Urinary bladder (tissue), 4 donors: ENCODE data around the gene RFX1. TPM values are rescaled to one million over a fixed set of nuclear protein-coding genes. Genes with fewer than 3 reads are reported as not detected.

Experiments
- DNase-seq: peaks from one replicate; pipeline ENCODE4 v3.0.0-alpha.2; 2015; ENCODE audit errors: extremely low spot score
- H3K27ac ChIP-seq: one replicate; pipeline ENCODE4 v1.5.1; 2013; ENCODE audit warnings: low read depth, mild to moderate bottlenecking, moderate library complexity
- H3K36me3 ChIP-seq: one replicate; pipeline ENCODE4 v1.6.1; 2013; ENCODE audit warnings: mild to moderate bottlenecking, moderate library complexity; ENCODE audit not compliant: insufficient read depth
- H3K4me1 ChIP-seq: one replicate; pipeline ENCODE4 v1.6.1; 2013; ENCODE audit warnings: mild to moderate bottlenecking, moderate library complexity; ENCODE audit not compliant: insufficient read depth
- H3K4me3 ChIP-seq: one replicate; pipeline ENCODE4 v1.5.1; 2013; ENCODE audit warnings: low read depth, low read length
- WGBS: extraction: QIAGEN DNeasy Blood & Tissue Kit; methylation state at CpG from one replicate; pipeline ENCODE4 v1.1.7; 2013; 5-methylcytosine and 5-hydroxymethylcytosine counted together
- polyA plus RNA-seq: library from polyadenylated mRNA; stranded (reverse); fragments of 200-250 nt; gene quantifications from one replicate; pipeline ENCODE4 v1.2.3, GENCODE V29; 2013
- total RNA-seq: library from RNA; depleted of rRNA; stranded (reverse); fragments of >200 nt; gene quantifications from one replicate; pipeline ENCODE4 v1.2.3, GENCODE V29; 2014
- donor health status: healthy with polysubstance abuse.
- donor health status: healthy.

RFX1 gene
- total and polyA plus RNA-seq, 2 donors, result 2.9 to 8.1 TPM

DNA sequence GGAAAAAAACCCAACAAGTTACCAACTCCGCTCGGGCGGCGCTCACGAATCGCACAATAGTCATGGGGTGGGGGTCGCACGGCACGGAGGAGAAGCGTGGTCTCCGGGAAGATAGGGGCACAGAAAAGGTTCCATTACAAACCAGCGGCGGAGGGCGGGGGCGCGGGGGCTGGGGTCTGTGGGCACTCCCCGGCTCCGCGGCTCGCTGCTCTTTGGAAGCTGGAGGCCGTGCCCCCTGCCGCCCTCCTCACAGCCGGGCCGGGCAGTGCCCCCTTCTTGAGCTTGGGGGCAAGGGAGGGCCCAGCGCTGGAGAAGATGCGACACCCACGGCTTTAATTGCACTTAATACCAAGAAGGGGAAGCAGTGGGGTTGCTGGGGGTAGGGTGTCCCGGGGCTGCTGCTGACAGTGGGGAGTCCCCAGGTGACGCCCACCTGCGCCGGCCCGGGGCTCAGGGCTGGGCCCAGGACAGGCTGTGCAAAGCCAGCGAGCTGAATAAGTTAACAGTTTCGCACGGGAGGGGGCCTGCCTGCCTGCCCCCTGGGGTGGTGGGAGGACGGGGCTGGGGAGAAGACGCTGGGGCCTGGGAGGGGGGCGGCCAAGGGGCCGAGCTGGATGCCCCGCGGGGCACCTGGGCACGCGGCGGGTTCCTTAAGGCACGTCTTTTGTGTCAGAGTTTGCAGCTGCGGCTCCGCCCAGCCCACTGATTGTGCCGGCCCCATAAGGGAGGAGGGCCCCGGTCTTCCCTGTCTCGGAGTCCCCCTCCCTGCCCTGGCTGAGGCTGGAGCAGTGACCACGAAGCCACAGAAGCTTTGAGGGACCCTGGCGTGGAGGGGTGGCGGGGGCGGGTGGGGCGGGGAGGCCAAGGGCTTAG is 44.1 kb downstream of the RFX1 start:
- no peaks in the 10 kb centered on the region for H3K4me1 ChIP-seq
- peak overlapping the region; percentile 20 for H3K4me3 ChIP-seq
- 54% methylated on average over 55 of the region's 55 CpGs for WGBS
- DNase-seq, result no peak
- H3K36me3 ChIP-seq, result peaks cover 10% of the 10 kb centered on the region
- H3K27ac ChIP-seq, result no peak overlapping the region

DNA sequence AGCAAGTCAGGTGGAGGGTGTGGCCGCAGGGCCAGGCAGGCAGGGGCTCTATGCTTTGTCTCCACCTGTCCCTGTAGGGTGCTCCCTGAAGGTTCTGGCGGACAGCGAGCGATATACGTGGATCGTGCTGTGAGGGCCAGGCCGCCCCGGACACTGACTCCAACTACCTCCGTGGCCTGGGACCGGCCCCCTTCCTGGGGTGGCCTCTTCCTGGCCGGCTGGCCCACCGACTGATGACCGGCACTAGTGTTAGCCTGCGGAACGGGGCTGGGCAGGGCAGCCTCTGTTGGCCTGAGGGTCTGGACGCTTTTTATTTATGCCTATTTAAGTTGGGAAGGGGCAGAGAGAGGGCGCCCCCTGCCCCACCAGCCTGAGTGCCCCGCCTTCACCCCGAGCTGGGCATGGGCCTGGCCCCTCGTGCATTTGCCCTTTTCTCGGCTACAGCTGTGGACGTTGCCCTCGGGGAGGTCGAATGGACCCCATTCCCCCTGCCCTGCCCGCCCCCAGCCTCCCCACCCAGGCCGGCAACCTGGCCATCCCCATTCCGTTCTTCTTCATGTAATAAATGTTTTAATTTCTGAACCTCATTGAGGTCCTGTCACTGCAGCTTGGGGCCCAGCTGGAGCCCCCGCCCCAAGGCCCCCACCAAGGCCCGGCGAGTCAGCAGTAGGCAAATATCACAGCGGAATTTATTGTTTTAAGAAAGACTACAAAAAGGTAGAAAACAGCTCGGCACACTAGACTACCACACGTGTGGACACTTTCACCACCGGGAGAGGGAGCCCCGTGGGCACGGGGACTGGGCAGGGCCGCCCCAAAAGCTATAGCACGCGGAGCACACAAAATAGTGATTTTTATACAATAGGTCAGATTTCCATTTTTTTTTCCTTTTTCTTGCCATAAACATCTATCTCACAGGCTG is 45.0 kb downstream of the RFX1 start:
- H3K36me3 ChIP-seq, result peaks cover 9% of the 10 kb centered on the region
- WGBS, result 90% methylated on average over 39 of the region's 39 CpGs

DNA sequence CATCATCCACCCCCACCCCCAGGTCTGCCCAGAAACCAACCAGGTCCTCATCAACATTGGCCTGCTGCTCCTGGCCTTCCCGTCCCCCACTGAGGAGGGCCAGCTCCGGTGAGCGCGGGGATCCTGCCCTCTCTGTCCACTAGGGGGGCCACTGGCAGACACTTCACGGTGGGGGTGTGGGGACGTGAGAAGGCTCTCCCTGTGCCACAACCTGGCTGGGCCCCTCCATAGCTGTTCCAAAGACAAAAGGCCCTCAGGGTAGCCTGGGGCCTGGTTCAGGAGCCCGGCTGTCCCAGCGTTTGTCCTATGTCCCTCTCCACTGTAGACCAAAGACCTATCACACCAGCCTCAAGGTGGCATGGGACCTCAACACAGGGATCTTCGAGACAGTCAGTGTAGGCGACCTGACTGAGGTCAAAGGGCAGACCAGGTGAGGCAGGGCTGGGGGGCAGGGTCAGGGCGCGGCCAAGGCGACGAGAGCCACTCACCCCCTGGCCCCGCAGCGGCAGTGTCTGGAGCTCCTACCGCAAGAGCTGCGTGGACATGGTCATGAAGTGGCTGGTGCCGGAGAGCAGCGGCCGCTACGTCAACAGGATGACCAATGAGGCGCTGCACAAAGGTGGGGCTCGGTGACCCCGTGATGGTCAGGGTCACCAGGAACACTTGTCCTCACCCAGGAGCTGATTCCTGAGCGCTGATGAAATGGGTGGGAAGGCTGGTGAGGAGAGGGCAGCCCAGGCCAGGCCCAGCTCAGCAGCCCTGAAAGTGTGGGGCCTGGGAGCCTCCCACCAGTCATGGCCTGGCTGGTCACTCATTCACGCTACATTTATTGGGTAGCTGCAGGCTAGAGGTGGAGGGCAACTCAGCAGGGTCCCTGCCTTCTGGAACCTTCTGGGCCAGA is 45.9 kb downstream of the RFX1 start:
- 88% methylated on average over 27 of the region's 27 CpGs for WGBS

More for the DNA sequence above, 45.0 kb downstream of the RFX1 start:
- DNase-seq, result no peak
- Histone ChIP-seq H3K4me3 (no peak overlapping the region), H3K27ac (no peak overlapping the region), H3K4me1 (no peaks in the 10 kb centered on the region)

DNA sequence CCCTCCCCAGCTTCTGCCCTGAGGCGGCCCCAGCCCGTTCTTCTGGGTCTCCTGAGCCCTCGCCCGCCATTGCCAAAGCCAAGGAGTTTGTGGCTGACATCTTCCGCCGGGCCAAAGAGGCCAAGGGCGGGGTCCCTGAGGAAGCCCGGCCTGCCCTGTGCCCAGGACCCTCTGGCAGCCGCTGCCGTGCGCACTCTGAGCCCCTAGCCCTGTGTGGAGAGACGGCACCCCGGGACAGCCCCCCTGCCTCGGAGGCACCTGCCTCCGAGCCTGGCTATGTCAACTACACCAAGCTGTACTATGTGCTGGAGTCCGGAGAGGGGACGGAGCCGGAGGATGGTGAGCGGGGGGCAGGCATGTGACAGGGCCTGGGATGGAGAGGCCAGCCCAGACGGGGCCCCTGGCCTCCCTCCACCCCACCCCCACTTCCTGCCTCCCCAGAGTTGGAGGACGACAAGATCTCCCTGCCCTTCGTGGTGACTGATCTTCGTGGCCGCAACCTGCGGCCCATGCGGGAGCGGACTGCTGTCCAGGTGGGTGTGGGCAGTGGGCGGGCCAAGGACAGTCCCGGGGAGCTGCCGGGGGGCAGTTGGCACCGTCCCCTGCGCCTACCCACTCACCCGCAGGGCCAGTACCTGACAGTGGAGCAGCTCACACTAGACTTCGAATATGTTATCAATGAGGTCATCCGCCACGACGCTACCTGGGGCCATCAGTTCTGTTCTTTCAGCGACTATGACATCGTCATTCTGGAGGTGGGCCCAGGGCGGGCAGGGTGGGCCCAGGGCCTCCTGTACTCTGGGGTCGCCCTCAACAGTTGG is 46.8 kb downstream of the RFX1 start:
- peaks cover 5% of the 10 kb centered on the region for H3K36me3 ChIP-seq
- no peak for DNase-seq
- 88% methylated on average over 41 of the region's 41 CpGs for WGBS

More for the DNA sequence above, 45.9 kb downstream of the RFX1 start:
- no peak for DNase-seq
- H3K4me1 ChIP-seq, result no peaks in the 10 kb centered on the region
- no peak overlapping the region for H3K27ac ChIP-seq
- H3K36me3 ChIP-seq, result peaks cover 6% of the 10 kb centered on the region
- H3K4me3 ChIP-seq, result no peak overlapping the region

DNA sequence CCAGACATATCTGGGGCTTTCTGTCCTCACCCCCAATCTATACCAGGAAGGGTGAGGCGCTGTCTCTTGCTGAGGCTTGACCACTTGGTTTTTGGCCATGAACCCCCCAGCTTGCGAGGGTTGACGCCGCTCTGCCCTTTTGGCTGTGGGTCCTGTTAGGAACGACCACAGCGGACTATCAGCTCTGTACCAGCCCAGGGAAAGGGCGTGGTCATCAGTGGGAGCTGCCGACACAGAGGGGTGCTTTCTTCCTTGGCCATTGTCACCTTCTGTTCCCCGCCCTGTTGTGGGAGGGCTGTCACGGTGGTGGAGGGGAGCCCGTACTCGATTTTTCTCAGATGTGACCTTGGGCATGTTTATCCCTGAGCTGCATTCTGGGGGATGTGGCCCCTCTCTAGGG is 48.1 kb downstream of the RFX1 start:
- H3K27ac ChIP-seq, result no peak overlapping the region
- no peaks in the 10 kb centered on the region for H3K4me1 ChIP-seq
- peaks cover 5% of the 10 kb centered on the region for H3K36me3 ChIP-seq
- H3K4me3 ChIP-seq, result no peak overlapping the region
- no peak for DNase-seq
- WGBS, result 79% methylated on average over 12 of the region's 12 CpGs

More for the DNA sequence above, 46.8 kb downstream of the RFX1 start:
- H3K4me1 ChIP-seq, result no peaks in the 10 kb centered on the region
- no peak overlapping the region for H3K27ac ChIP-seq
- H3K4me3 ChIP-seq, result no peak overlapping the region

DNA sequence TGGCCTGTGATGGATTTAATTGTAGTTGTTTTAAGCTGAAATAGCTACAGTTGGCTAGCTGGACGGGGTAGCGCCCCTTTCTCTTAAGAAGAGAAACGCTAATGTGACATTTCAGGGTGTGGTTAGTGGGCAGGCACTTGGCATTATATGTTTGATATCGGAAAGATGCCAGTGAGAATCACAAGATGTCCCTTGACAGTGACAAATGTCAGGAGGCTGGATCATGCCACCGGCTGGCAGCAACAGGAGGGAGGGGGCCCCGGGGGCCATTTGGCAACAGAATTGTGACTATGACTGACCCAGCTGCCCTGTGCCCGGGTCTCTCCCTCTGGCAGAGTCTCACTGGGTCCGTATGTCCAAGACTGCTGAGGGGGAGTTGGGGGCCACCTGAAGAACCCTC is 49.1 kb downstream of the RFX1 start:
- no peaks in the 10 kb centered on the region for H3K4me1 ChIP-seq
- no peak overlapping the region for H3K27ac ChIP-seq
- no peak for DNase-seq
- H3K36me3 ChIP-seq, result peaks cover 5% of the 10 kb centered on the region
- no peak overlapping the region for H3K4me3 ChIP-seq
- 85% methylated on average over 8 of the region's 8 CpGs for WGBS

DNA sequence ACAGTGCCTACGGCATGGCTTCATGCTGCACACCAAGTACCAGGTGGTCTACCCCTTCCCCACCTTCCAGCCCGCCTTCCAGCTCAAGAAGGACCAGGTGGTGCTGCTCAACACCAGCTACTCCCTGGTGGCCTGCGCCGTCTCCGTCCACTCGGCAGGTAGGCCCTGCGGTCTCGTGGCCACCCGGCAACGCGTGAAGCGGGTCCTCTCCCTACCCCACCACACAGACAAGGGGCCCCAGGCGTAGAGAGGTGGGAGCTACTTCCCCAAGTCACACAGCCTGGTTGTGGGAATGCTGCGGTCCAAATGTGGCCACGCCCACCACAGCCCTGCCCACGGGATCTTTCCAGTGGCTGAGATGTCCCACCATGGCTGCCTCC is 49.8 kb downstream of the RFX1 start:
- H3K27ac ChIP-seq, result no peak overlapping the region
- no peaks in the 10 kb centered on the region for H3K4me1 ChIP-seq
- no peak for DNase-seq
- H3K4me3 ChIP-seq, result no peak overlapping the region
- WGBS, result 92% methylated on average over 16 of the region's 16 CpGs
- peaks cover 5% of the 10 kb centered on the region for H3K36me3 ChIP-seq

DNA sequence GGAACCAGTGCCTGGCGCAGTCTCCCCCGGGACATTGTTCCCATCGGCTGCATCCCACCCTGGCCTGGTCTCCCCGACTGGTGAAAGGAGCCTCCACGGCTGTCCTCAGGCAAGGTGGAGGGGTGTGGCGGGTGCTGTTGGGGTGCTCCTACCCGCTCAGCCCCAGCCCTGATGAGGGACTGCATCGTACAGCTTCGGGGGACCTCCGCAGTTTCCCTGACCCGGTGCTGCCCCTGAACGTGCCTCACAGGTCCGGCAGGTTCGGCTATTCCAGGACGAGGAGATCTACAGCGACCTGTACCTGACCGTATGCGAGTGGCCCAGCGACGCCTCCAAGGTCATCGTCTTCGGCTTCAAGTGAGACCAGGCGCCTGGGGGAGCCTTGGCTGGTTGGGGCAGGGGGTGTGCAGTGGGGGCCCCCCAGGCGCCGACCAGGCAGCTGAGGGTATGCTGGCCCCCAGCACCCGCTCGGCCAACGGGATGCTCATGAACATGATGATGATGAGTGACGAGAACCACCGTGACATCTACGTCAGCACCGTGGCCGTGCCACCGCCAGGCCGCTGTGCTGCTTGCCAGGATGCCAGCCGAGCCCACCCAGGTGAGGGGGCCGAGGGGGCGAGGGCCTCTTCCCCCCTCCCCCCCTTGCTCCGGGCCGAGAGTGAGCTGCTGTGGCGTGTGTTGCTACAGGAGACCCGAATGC is 50.3 kb downstream of the RFX1 start:
- WGBS, result 92% methylated on average over 42 of the region's 42 CpGs
- Histone ChIP-seq H3K4me1 (no peaks in the 10 kb centered on the region), H3K27ac (no peak overlapping the region), H3K4me3 (no peak overlapping the region), H3K36me3 (peaks cover 5% of the 10 kb centered on the region)
- no peak for DNase-seq

DNA sequence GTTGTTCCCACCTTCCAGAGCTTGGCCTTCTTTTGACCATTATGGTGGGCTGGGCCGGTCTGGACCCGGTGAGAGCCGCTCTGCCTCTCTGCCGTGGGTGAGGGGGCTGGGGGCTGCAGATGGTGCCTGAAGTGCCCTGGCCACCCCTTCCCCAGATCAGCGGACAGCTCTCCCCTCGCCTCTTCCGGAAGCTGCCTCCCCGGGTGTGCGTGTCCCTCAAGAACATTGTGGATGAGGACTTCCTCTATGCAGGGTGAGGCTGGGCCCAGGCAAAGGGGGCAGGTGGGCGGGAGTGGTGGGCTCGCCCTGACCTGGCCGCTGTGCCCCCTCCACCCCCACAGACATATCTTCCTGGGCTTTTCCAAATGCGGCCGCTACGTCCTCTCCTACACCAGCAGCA is 51.9 kb downstream of the RFX1 start:
- H3K36me3 ChIP-seq, result peaks cover under 1% of the 10 kb centered on the region
- no peak overlapping the region for H3K4me3 ChIP-seq
- H3K27ac ChIP-seq, result no peak overlapping the region
- no peak for DNase-seq
- 92% methylated on average over 15 of the region's 15 CpGs for WGBS
- H3K4me1 ChIP-seq, result no peaks in the 10 kb centered on the region

DNA sequence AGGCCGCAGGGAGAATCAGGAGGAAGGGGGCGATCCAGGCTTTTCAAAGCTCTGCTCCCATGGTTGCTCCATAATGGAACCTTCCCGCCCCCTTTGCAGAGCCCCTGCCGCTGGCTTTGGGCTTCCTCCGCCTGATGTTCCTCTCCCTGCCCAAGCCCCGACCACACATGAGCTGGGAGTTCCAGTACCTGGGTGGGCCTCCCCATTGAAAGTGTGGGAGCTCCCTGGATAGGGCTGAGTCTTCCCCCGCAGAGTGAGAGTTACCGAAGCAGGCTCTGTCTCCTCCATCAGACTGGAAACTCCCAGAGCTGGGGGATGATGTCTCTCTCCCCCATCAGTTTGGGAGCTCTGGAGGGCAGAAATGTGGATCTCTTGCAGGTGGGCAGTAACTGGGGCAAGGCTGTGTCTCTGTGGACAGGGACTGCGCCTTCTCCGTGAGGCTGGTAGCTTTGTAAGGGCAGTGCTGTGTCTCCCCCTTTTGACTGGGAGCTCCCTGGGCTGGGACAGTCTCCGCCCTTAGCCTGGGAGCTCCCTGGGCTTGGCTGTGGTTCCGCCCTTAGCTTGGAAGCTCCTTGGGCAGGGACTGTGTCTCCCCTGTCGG is 53.1 kb downstream of the RFX1 start:
- WGBS, result 3% methylated on average over 13 of the region's 13 CpGs
- Histone ChIP-seq H3K27ac (no peak overlapping the region), H3K4me3 (peak overlapping the region; percentile 95), H3K36me3 (no peaks in the 10 kb centered on the region), H3K4me1 (no peaks in the 10 kb centered on the region)
- peak; percentile 6 for DNase-seq

DNA sequence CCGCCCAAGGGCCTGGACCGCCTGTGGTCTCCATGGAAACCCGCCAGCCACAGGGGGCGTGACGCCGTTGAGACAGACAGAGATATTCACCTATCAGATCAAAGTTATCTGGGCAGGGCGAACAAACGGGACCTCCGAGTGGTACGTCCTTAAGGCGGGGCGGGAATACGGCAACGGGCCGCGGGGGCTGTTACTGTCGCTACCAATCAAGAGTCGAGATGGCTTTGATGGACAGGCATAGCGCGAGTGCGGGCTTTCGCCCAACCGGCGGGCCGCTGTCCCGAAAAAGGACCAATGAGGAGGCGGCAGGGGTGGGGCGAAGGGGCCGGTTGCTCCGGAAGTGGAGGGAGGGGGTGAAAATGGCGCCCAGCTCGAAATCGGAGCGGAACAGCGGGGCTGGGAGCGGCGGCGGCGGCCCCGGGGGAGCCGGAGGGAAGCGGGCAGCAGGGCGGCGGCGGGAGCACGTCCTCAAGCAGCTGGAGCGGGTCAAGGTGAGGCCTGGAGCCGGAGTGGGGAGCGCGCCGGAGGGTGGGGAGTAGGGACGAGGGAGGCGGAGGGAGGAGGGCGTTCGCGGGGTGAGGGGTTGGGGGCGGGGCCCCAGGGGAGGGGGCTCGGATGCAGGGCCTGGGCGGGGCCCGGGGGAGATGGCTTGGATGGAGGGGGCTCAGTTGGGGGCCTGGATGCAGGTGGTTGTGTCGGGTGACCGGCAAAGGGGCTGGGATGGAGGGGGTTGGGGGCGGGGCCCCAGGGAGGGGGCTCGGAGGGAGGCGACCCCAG is 53.8 kb downstream of the RFX1 start, which contains the start of gene DCAF15:
TSS of gene DCAF15 (plus strand) at position 356 of the 777 bp plus-strand sequence. CDS start at position 360, 4 bp downstream.
- no peaks in the 10 kb centered on the region for H3K36me3 ChIP-seq
- no peaks in the 10 kb centered on the region for H3K4me1 ChIP-seq
- DNase-seq, result peak; percentile 97
- peak within 1 kb of the TSS; percentile 95 for H3K4me3 ChIP-seq
- H3K27ac ChIP-seq, result peak within 1 kb of the TSS; percentile 93
- WGBS, result under 1% methylated on average over 62 of the region's 65 CpGs
